ENCODE results near the gene SLC38A7. TPM values are rescaled to one million over a fixed set of nuclear protein-coding genes. Genes with fewer than 3 reads are reported as not detected.

The SLC38A7 gene
- total and polyA plus RNA-seq, 2 donors (not counting 1 experiment from before 2014, with no cell fraction given): 8.3 to 23.9 TPM

GRCh38 chr16:58670177-58670576 is 14.4 kb downstream of the SLC38A7 start:
- TF ChIP-seq EZH2 (IDR thresholded peaks at IDR 0.05; ENCODE audit: borderline replicate concordance, insufficient read depth, low read depth, low read length, poor library complexity, severe bottlenecking): no peak
- TF ChIP-seq, protein P1, sequence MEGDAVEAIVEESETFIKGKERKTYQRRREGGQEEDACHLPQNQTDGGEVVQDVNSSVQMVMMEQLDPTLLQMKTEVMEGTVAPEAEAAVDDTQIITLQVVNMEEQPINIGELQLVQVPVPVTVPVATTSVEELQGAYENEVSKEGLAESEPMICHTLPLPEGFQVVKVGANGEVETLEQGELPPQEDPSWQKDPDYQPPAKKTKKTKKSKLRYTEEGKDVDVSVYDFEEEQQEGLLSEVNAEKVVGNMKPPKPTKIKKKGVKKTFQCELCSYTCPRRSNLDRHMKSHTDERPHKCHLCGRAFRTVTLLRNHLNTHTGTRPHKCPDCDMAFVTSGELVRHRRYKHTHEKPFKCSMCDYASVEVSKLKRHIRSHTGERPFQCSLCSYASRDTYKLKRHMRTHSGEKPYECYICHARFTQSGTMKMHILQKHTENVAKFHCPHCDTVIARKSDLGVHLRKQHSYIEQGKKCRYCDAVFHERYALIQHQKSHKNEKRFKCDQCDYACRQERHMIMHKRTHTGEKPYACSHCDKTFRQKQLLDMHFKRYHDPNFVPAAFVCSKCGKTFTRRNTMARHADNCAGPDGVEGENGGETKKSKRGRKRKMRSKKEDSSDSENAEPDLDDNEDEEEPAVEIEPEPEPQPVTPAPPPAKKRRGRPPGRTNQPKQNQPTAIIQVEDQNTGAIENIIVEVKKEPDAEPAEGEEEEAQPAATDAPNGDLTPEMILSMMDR (IDR thresholded peaks at IDR 0.05): no peak
- ChIA-PET POLR2A (no interaction called here), CTCF (no interaction called here)
- DNase-seq (no peak), ATAC-seq (ENCODE audit: low read depth) (no peak)
- no peak overlapping the region for H3K4me3 ChIP-seq (ENCODE audit: control extremely low read depth in 1 of 5, extremely low read depth in 1 of 5, insufficient read depth in 1 of 5, low read depth in 2 of 5, low read length in 4 of 5)
- H3K27me3 ChIP-seq (replicated peaks in 1 of 4; ENCODE audit: control extremely low read depth in 1 of 4, control insufficient read depth in 3 of 4, insufficient read depth in 4 of 4, low read length in 3 of 4): no peaks in the 10 kb centered on the region
- H3K4me2 ChIP-seq (replicated peaks; ENCODE audit: low read depth, low read length, poor library complexity, severe bottlenecking): no peak overlapping the region
- H3K27ac ChIP-seq (ENCODE audit: low read length in 2 of 2): no peak overlapping the region
- H3K9me3 Mint-ChIP-seq (ENCODE audit: insufficient read depth): no peaks in the 10 kb centered on the region
- H3K4me1 Mint-ChIP-seq: no peaks in the 10 kb centered on the region
- no peaks in the 10 kb centered on the region for H3K4me1 ChIP-seq (ENCODE audit: control insufficient read depth in 2 of 2, insufficient read depth in 2 of 2, low read length in 2 of 2)
- no peaks in the 10 kb centered on the region for H3K9me3 ChIP-seq (ENCODE audit: control extremely low read depth in 1 of 3, control insufficient read depth in 2 of 3, insufficient read depth in 1 of 3, low read length in 2 of 3)
- no peak overlapping the region for H3K4me3 Mint-ChIP-seq
- no peak overlapping the region for H2AFZ ChIP-seq (ENCODE audit: insufficient read depth, low read depth, low read length, poor library complexity, severe bottlenecking)
- H4K20me1 ChIP-seq (ENCODE audit: control insufficient read depth, insufficient read depth, low read length, poor library complexity, severe bottlenecking): no peaks in the 10 kb centered on the region
- peaks cover 0 to 2% of the 10 kb centered on the region in 2 experiments for H3K36me3 ChIP-seq (replicated peaks in 1 of 2; ENCODE audit: control extremely low read depth in 1 of 2, control insufficient read depth in 1 of 2, extremely low read depth in 1 of 2, insufficient read depth in 2 of 2, low read length in 1 of 2)
- H3K27me3 Mint-ChIP-seq: no peaks in the 10 kb centered on the region
- no peak overlapping the region for H3K27ac Mint-ChIP-seq
- intact Hi-C loops (cut with micrococcal nuclease): no loop called here
- H3K79me2 ChIP-seq (ENCODE audit: control insufficient read depth, insufficient read depth, low read length): no peaks in the 10 kb centered on the region
- no peak overlapping the region for H3K9ac ChIP-seq (ENCODE audit: low read length)

DNA sequence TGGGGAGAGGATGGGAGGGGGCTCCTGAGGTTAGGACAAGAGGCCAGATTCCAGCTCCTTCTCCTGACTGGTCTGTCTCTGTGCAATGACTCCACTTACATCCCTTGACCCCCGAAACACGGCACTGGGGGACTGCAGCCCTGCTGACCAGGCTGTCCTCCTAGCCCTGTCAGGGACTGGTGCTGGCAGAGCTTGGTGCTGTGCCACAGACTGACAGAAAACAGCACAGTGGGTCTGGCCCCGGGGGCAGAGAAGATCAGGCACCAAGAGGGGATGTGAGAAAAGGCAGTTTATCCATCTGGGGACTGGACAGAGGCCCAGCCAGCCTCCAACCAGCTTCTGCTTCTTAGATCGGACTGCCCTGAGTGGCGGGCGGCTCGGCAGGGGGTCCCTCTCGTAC is 19.4 kb downstream of the SLC38A7 start:
- no peaks in the 10 kb centered on the region for H3K27me3 ChIP-seq (replicated peaks in 1 of 4; ENCODE audit: control extremely low read depth in 1 of 4, control insufficient read depth in 3 of 4, insufficient read depth in 4 of 4, low read length in 3 of 4)
- H3K4me2 ChIP-seq (replicated peaks; ENCODE audit: low read depth, low read length, poor library complexity, severe bottlenecking): no peak overlapping the region
- CTCF ChIA-PET: no interaction called here
- no peak overlapping the region for H2AFZ ChIP-seq (ENCODE audit: insufficient read depth, low read depth, low read length, poor library complexity, severe bottlenecking)
- no peaks in the 10 kb centered on the region for H3K4me1 ChIP-seq (ENCODE audit: control insufficient read depth in 2 of 2, insufficient read depth in 2 of 2, low read length in 2 of 2)
- no peak for ATAC-seq (ENCODE audit: low read depth)
- H3K36me3 ChIP-seq (replicated peaks in 1 of 2; ENCODE audit: control extremely low read depth in 1 of 2, control insufficient read depth in 1 of 2, extremely low read depth in 1 of 2, insufficient read depth in 2 of 2, low read length in 1 of 2): no peaks in the 10 kb centered on the region
- H3K4me1 Mint-ChIP-seq: no peaks in the 10 kb centered on the region
- TF ChIP-seq, protein P1 (IDR thresholded peaks at IDR 0.05): no peak
- no peak for TF ChIP-seq EZH2 (IDR thresholded peaks at IDR 0.05; ENCODE audit: borderline replicate concordance, insufficient read depth, low read depth, low read length, poor library complexity, severe bottlenecking)
- intact Hi-C loops (cut with micrococcal nuclease): no loop called here
- no peak overlapping the region for H3K4me3 Mint-ChIP-seq
- H3K27me3 Mint-ChIP-seq: no peaks in the 10 kb centered on the region
- no peaks in the 10 kb centered on the region for H3K9me3 ChIP-seq (ENCODE audit: control extremely low read depth in 1 of 3, control insufficient read depth in 2 of 3, insufficient read depth in 1 of 3, low read length in 2 of 3)
- WGBS (ENCODE audit: insufficient coverage): 89% methylated on average over 7 of the region's 8 CpGs
- DNase-seq: no peak
- POLR2A ChIA-PET: no interaction called here
- H3K4me3 ChIP-seq (ENCODE audit: control extremely low read depth in 1 of 5, extremely low read depth in 1 of 5, insufficient read depth in 1 of 5, low read depth in 2 of 5, low read length in 4 of 5): no peak overlapping the region
- no peaks in the 10 kb centered on the region for H3K79me2 ChIP-seq (ENCODE audit: control insufficient read depth, insufficient read depth, low read length)
- H3K9ac ChIP-seq (ENCODE audit: low read length): no peak overlapping the region
- no peaks in the 10 kb centered on the region for H3K9me3 Mint-ChIP-seq (ENCODE audit: insufficient read depth)
- H3K27ac Mint-ChIP-seq: no peak overlapping the region
- H4K20me1 ChIP-seq (ENCODE audit: control insufficient read depth, insufficient read depth, low read length, poor library complexity, severe bottlenecking): no peaks in the 10 kb centered on the region
- no peak overlapping the region for H3K27ac ChIP-seq (ENCODE audit: low read length in 2 of 2)

Measured in B cell (primary cell).